HCT116 (cell line): Measurements from ENCODE around the gene PCDH9. TPM values are rescaled to one million over a fixed set of nuclear protein-coding genes. Genes with fewer than 3 reads are reported as not detected.

Experiments used
- ATAC-seq: fragments of 200-7000 bp; cut with Tn5 transposase; 2 replicates; pipeline ENCODE4 v1.9.1; 2020; ENCODE audit warnings: mild to moderate bottlenecking, moderate library complexity
- BruUV-seq: library from RNA; stranded (reverse); fragments of 400-500 nt; replicated peaks from 2 replicates; lab custom pipeline; 2021; lab: Mats Ljungman, UMichigan
- CTCF ChIA-PET: fragments of 300-600 bp; sonication (Branson Sonifier 250); formaldehyde crosslinking; loops from one replicate; lab custom pipeline; 2021; ENCODE audit warnings: antibody characterized with exemption; lab: Charles Lee
- POLR2A ChIA-PET: fragments of 300-600, 350-600 bp; sonication (Branson Sonifier 250); formaldehyde crosslinking; loops from one replicate; lab custom pipeline; 2021; ENCODE audit warnings: antibody characterized with exemption; lab: Charles Lee
- RAD21 ChIA-PET, 2 experiments: fragments of 300-600 bp; sonication (Branson Sonifier 250); formaldehyde crosslinking; loops; one replicate each; lab custom pipeline; 2023; ENCODE audit warnings: low total read pairs in 2 of 2; ENCODE audit not compliant: uncharacterized antibody in 2 of 2, unreplicated experiment in 2 of 2, low non-redundant PET in 1 of 2; lab: Charles Lee
- DNase-seq: peaks from one replicate; pipeline ENCODE4 v3.0.0-alpha.2; 2010; ENCODE audit warnings: low read depth, low spot score
- H2AFZ ChIP-seq: fragments of 200-600 bp; shearing (Covaris generic), sonication (generic); 2 replicates; pipeline ENCODE4 v1.6.1; 2017; ENCODE audit warnings: low read depth, mixed run types, mixed read lengths, antibody characterized with exemption, low read length; ENCODE audit not compliant: poor library complexity, severe bottlenecking
- H3K27ac ChIP-seq: 2 replicates; pipeline ENCODE4 v1.5.1; 2012; ENCODE audit warnings: low read depth, low read length
- H3K27me3 ChIP-seq: fragments of 200-600 bp; sonication (generic); 2 replicates; pipeline ENCODE4 v1.6.1; 2016; ENCODE audit warnings: mixed run types, low read length, mixed read lengths; ENCODE audit not compliant: insufficient read depth
- H3K36me3 ChIP-seq, 2 experiments: fragments of 200-500 bp in 1 of 2; fragments of 200-600 bp in 1 of 2; sonication (Bioruptor generic) in 1 of 2; sonication (generic) in 1 of 2; 2 replicates each; pipeline versions ENCODE4 v1.5.1 to v1.6.1; 2014 to 2016; ENCODE audit warnings: low read length in 2 of 2, inconsistent platforms in 1 of 2, mixed read lengths in 1 of 2, mixed run types in 1 of 2; ENCODE audit not compliant: insufficient read depth in 2 of 2, control insufficient read depth in 1 of 2
- H3K4me1 ChIP-seq, 2 experiments: fragments of 200-600 bp in 1 of 2; sonication (generic) in 1 of 2; 2 replicates each; pipeline versions ENCODE4 v1.5.1 to v1.6.1; 2012 to 2017; ENCODE audit warnings: low read length in 2 of 2, inconsistent platforms in 1 of 2, mild to moderate bottlenecking in 1 of 2, mixed read lengths in 1 of 2, mixed run types in 1 of 2, moderate library complexity in 1 of 2; ENCODE audit not compliant: insufficient read depth in 2 of 2, control insufficient read depth in 1 of 2
- H3K4me2 ChIP-seq: fragments of 200-600 bp; sonication (generic); 2 replicates; pipeline ENCODE4 v1.6.1; 2017; ENCODE audit warnings: mixed run types, low read length, mixed read lengths
- H3K4me3 ChIP-seq, 2 experiments: fragments of 200-600 bp in 1 of 2; sonication (generic) in 1 of 2; replicated peaks in 1 of 2; 2 replicates each; pipeline ENCODE4 v1.5.1; 2011 to 2016; ENCODE audit warnings: low read length in 2 of 2, control low read depth in 1 of 2, low read depth in 1 of 2, mild to moderate bottlenecking in 1 of 2, mixed read lengths in 1 of 2, mixed run types in 1 of 2
- H3K79me2 ChIP-seq: fragments of 200-600 bp; sonication (generic); 2 replicates; pipeline ENCODE4 v1.6.1; 2017; ENCODE audit warnings: mild to moderate bottlenecking, mixed run types, low read length, moderate library complexity, mixed read lengths; ENCODE audit not compliant: insufficient read depth
- H3K9ac ChIP-seq: fragments of 200-600 bp; sonication (generic); 2 replicates; pipeline ENCODE4 v1.6.1; 2016; ENCODE audit warnings: low read length, mixed read lengths
- H3K9me2 ChIP-seq: fragments of 200-600 bp; sonication (generic), shearing (Covaris generic); 2 replicates; pipeline ENCODE4 v1.6.1; 2017; ENCODE audit warnings: mixed run types, mild to moderate bottlenecking, moderate library complexity; ENCODE audit not compliant: insufficient read depth
- H3K9me3 ChIP-seq, 2 experiments: fragments of 200-500 bp in 1 of 2; fragments of 200-600 bp in 1 of 2; sonication (Bioruptor generic) in 1 of 2; sonication (generic) in 1 of 2; 2 replicates each; pipeline ENCODE4 v1.6.1; 2014 to 2017; ENCODE audit warnings: low read length in 2 of 2, mixed read lengths in 2 of 2, inconsistent platforms in 1 of 2, low read depth in 1 of 2, mild to moderate bottlenecking in 1 of 2, mixed run types in 1 of 2, moderate library complexity in 1 of 2; ENCODE audit not compliant: control insufficient read depth in 1 of 2, insufficient read depth in 1 of 2
- H4K20me1 ChIP-seq: fragments of 200-600 bp; sonication (generic), shearing (Covaris generic); 2 replicates; pipeline ENCODE4 v1.6.1; 2017; ENCODE audit warnings: mixed run types, mild to moderate bottlenecking, moderate library complexity; ENCODE audit not compliant: insufficient read depth
- CBX3 ChIP-seq: IDR thresholded peaks from 2 replicates; pipeline ENCODE4 v1.6.1; 2012; ENCODE audit warnings: low read depth
- CEBPB ChIP-seq: IDR thresholded peaks from 2 replicates; pipeline ENCODE4 v1.6.1; 2012; ENCODE audit warnings: low read depth
- ELF1 ChIP-seq: IDR thresholded peaks from 2 replicates; pipeline ENCODE4 v1.6.1; 2012; ENCODE audit warnings: low read depth, borderline replicate concordance
- FOSL1 ChIP-seq: IDR thresholded peaks from 2 replicates; pipeline ENCODE4 v1.6.1; 2012; ENCODE audit warnings: low read depth
- MAX ChIP-seq: IDR thresholded peaks from 2 replicates; pipeline ENCODE4 v1.6.1; 2012
- RAD21 ChIP-seq: IDR thresholded peaks from 2 replicates; pipeline ENCODE4 v1.6.1; 2012; ENCODE audit warnings: low read depth, mild to moderate bottlenecking
- REST ChIP-seq: IDR thresholded peaks from 2 replicates; pipeline ENCODE4 v1.6.1; 2012; ENCODE audit warnings: low read depth
- TCF7L2 ChIP-seq: IDR thresholded peaks from 2 replicates; pipeline ENCODE4 v1.7.0; 2011; ENCODE audit warnings: borderline replicate concordance, inconsistent platforms; ENCODE audit not compliant: insufficient read depth, insufficient read length; ENCODE audit errors: extremely low read depth
- YY1 ChIP-seq: IDR thresholded peaks from 2 replicates; pipeline ENCODE4 v1.6.1; 2011; ENCODE audit warnings: low read length, low read depth, moderate library complexity, mild to moderate bottlenecking; ENCODE audit not compliant: insufficient replicate concordance; ENCODE audit errors: extremely low read depth
- ZBTB33 ChIP-seq: IDR thresholded peaks from 2 replicates; pipeline ENCODE4 v1.6.1; 2011; ENCODE audit warnings: mild to moderate bottlenecking, low read length, moderate library complexity; ENCODE audit not compliant: insufficient replicate concordance; ENCODE audit errors: extremely low read depth
- ZNF274 ChIP-seq: fragments of 200-500 bp; sonication (Bioruptor generic); IDR thresholded peaks from 2 replicates; pipeline ENCODE4 v1.6.1; 2014; ENCODE audit warnings: mild to moderate bottlenecking, low read depth, low read length, inconsistent platforms
- intact Hi-C: fragments of 100-400 bp; cut with micrococcal nuclease; formaldehyde crosslinking; loops from 2 replicates; pipeline ENCODE4 v1.10.0; 2022
- total RNA-seq: library from RNA; stranded (reverse); gene quantifications from one replicate; pipeline ENCODE4 v1.2.1, GENCODE V29; 2021; ENCODE audit not compliant: unreplicated experiment

The PCDH9 gene
- total RNA-seq, 1 experiment from 2014 or later, result 0.02 TPM

- no peaks in the 10 kb centered on the region for H3K79me2 ChIP-seq
- no peaks in the 10 kb centered on the region for H4K20me1 ChIP-seq
- intact Hi-C loops, result no loop called here
- H3K36me3 ChIP-seq, result no peaks in the 10 kb centered on the region
- CTCF ChIA-PET, result no interaction called here
- no peak overlapping the region for H3K4me3 ChIP-seq
- H3K4me1 ChIP-seq, result no peaks in the 10 kb centered on the region
- RAD21 ChIA-PET, result no interaction called here
- no peaks in the 10 kb centered on the region for H3K9me3 ChIP-seq
- POLR2A ChIA-PET, result no interaction called here
- DNase-seq (no peak), ATAC-seq (no peak)
- H2AFZ ChIP-seq, result no peak overlapping the region
- no peak overlapping the region for H3K4me2 ChIP-seq
- BruUV-seq, result no TSS peak
- TF ChIP-seq TCF7L2 (no peak), ELF1 (no peak), ZBTB33 (no peak), MAX (no peak), RAD21 (no peak), CBX3 (no peak), ZNF274 (no peak), CEBPB (no peak), FOSL1 (no peak), REST (no peak), YY1 (no peak)
- no peaks in the 10 kb centered on the region for H3K27me3 ChIP-seq
- H3K27ac ChIP-seq, result no peak overlapping the region
- no peak overlapping the region for H3K9ac ChIP-seq
- H3K9me2 ChIP-seq, result no peaks in the 10 kb centered on the region
These were observed 107.9 kb downstream of the PCDH9 start for GRCh38 chr13:67122251-67122650.
